HepG2 (cell line): Measurements from ENCODE around the gene TMEM141. TPM values are rescaled to one million over a fixed set of nuclear protein-coding genes. Genes with fewer than 3 reads are reported as not detected.

ENCODE experiments used
- DMTF1 ChIP-seq: sonication (generic); formaldehyde crosslinking; IDR thresholded peaks from 2 replicates; pipeline ENCODE4 v1.4.0; 2020; ENCODE audit warnings: mild to moderate bottlenecking, missing genetic modification reagents
- ETV6 ChIP-seq: sonication (generic); formaldehyde crosslinking; conservative IDR thresholded peaks from 2 replicates; pipeline ENCODE4 v1.4.0; 2020; ENCODE audit warnings: missing genetic modification reagents
- IRX3 ChIP-seq: sonication (generic); formaldehyde crosslinking; IDR thresholded peaks from 2 replicates; pipeline ENCODE4 v1.8.1; 2023; ENCODE audit warnings: mild to moderate bottlenecking, low read depth, missing genetic modification reagents, borderline replicate concordance
- KLF16 ChIP-seq, 2 experiments: sonication (generic) in 1 of 2; formaldehyde crosslinking in 1 of 2; IDR thresholded peaks; 2 replicates each; pipeline versions ENCODE4 v1.6.1 to v1.8.0; 2016 to 2023; ENCODE audit warnings: missing genetic modification reagents in 2 of 2, missing compliant biosample characterization in 1 of 2
- MBNL3 ChIP-seq: fragments of 250-450 bp; sonication (Bioruptor Pico); conservative IDR thresholded peaks from 2 replicates; pipeline ENCODE4 v1.8.0; 2022; ENCODE audit warnings: mild to moderate bottlenecking, inconsistent platforms
- PRMT3 ChIP-seq: sonication (generic); formaldehyde crosslinking; IDR thresholded peaks from 2 replicates; pipeline ENCODE4 v1.8.1; 2022; ENCODE audit warnings: low read depth, mild to moderate bottlenecking, moderate library complexity, missing genetic modification reagents, borderline replicate concordance
- TBP ChIP-seq: sonication (generic); formaldehyde crosslinking; IDR thresholded peaks from 2 replicates; pipeline ENCODE4 v1.5.0; 2020; ENCODE audit warnings: missing genetic modification reagents
- ZBTB20 ChIP-seq: sonication (generic); formaldehyde crosslinking; IDR thresholded peaks from 2 replicates; pipeline ENCODE4 v1.8.1; 2023; ENCODE audit warnings: missing genetic modification reagents, low read depth, mild to moderate bottlenecking, borderline replicate concordance
- ZBTB40 ChIP-seq, 2 experiments: fragments of 450-650 bp in 1 of 2; sonication (generic) in 1 of 2; formaldehyde crosslinking in 1 of 2; IDR thresholded peaks; 2 replicates each; pipeline versions ENCODE4 v1.6.1 to v1.8.0; 2016 to 2022; ENCODE audit warnings: antibody characterized with exemption in 1 of 2, mild to moderate bottlenecking in 1 of 2, missing genetic modification reagents in 1 of 2
- ZFY ChIP-seq: sonication (generic); formaldehyde crosslinking; IDR thresholded peaks from 2 replicates; pipeline ENCODE4 v1.4.0; 2020; ENCODE audit warnings: missing genetic modification reagents
- ZGPAT ChIP-seq: IDR thresholded peaks from 2 replicates; pipeline ENCODE4 v1.6.1; 2016; ENCODE audit warnings: mild to moderate bottlenecking
- ZNF724P ChIP-seq: sonication (generic); formaldehyde crosslinking; IDR thresholded peaks from 2 replicates; pipeline ENCODE4 v1.8.0; 2022; ENCODE audit warnings: missing genetic modification reagents, borderline replicate concordance
- ZNF781 ChIP-seq: sonication (generic); formaldehyde crosslinking; IDR thresholded peaks from 2 replicates; pipeline ENCODE4 v1.5.1; 2020; ENCODE audit warnings: borderline replicate concordance, mild to moderate bottlenecking, missing genetic modification reagents; ENCODE audit errors: not compliant biosample characterization
- ZSCAN21 ChIP-seq: sonication (generic); formaldehyde crosslinking; IDR thresholded peaks from 2 replicates; pipeline ENCODE4 v1.8.0; 2022; ENCODE audit warnings: mild to moderate bottlenecking, missing genetic modification reagents, moderate library complexity, borderline replicate concordance
- ZSCAN22 ChIP-seq: sonication (generic); formaldehyde crosslinking; IDR thresholded peaks from 2 replicates; pipeline ENCODE4 v1.4.0; 2020; ENCODE audit warnings: mild to moderate bottlenecking, missing genetic modification reagents
- polyA plus RNA-seq, 8 experiments: library from polyadenylated mRNA; depleted of rRNA in 3 of 8; stranded (reverse) in 7 of 8; unstranded in 1 of 8; fragments of >200 nt; fragmentation: Illumina TruSeq in 4 of 8; extraction: Trizol in 4 of 8; gene quantifications; 2 replicates each; pipeline versions ENCODE4 v1.2.1 to v1.2.3, GENCODE V29; 2011 to 2016; ENCODE audit warnings: low read depth in 4 of 8, missing spikeins in 1 of 8, mixed read lengths in 1 of 8; ENCODE audit not compliant: insufficient read depth in 1 of 8
- total RNA-seq, 5 experiments: library from RNA; depleted of rRNA; stranded (reverse); fragments of >200 nt; fragmentation: Illumina TruSeq; extraction: Trizol; gene quantifications; 2 replicates each; pipeline ENCODE4 v1.2.3, GENCODE V29; 2016; ENCODE audit warnings: low read depth in 1 of 5

The TMEM141 gene
- total and polyA plus RNA-seq, 2 of the 13 experiments (the other 11 are each of a cell fraction or from before 2014, with no cell fraction given) = 81.0 to 202 TPM

- TF ChIP-seq DMTF1 (CRISPR knock-in tag) (no peak), ZNF724P (no peak), ZSCAN22 (CRISPR knock-in tag) (no peak), TBP (no peak), ZSCAN21 (CRISPR knock-in tag) (no peak), KLF16 (CRISPR knock-in tag; IDR thresholded peaks at IDR 0.05) (0 out of 4 replicates have a peak, but pooled peaks of 1 of the 2 experiments have one; percentile 25), PRMT3 (no peak), ZFY (CRISPR knock-in tag) (no peak), ZBTB40 (IDR thresholded peaks at IDR 0.05) (no peak), ZBTB40 (CRISPR knock-in tag; IDR thresholded peaks at IDR 0.05) (no peak), ETV6 (CRISPR knock-in tag) (no peak), ZNF781 (CRISPR knock-in tag) (no peak), ZGPAT (CRISPR knock-in tag) (0 out of 2 replicates have a peak, but pooled peaks have one; percentile 23), MBNL3 (no peak), ZBTB20 (CRISPR knock-in tag) (no peak), IRX3 (CRISPR knock-in tag) (0 out of 2 replicates have a peak, but pooled peaks have one; percentile 51)
Observed at GRCh38 chr9:136840877-136841645, 49.9 kb downstream of the TMEM141 start (continued).
